Subcutaneous abdominal adipose tissue (tissue), 5 donors: Measurements from ENCODE around the gene XRCC6.

ENCODE experiments used
- H3K27ac ChIP-seq: one replicate; pipeline ENCODE4 v1.7.0; 2013; ENCODE audit warnings: low read depth, mild to moderate bottlenecking, inconsistent platforms, low read length, moderate library complexity
- H3K27me3 ChIP-seq, 5 donors: one replicate each; pipeline ENCODE4 v1.7.0; 2013; ENCODE audit warnings: low read length in 5 of 5, inconsistent platforms in 1 of 5; ENCODE audit not compliant: control insufficient read depth in 5 of 5, insufficient read depth in 4 of 5
- H3K36me3 ChIP-seq, 5 donors: one replicate each; pipeline ENCODE4 v1.7.0; 2013; ENCODE audit warnings: low read length in 5 of 5; ENCODE audit not compliant: control insufficient read depth in 5 of 5, insufficient read depth in 5 of 5
- H3K4me1 ChIP-seq, 5 donors: one replicate each; pipeline ENCODE4 v1.7.0; 2013; ENCODE audit warnings: low read length in 5 of 5, mild to moderate bottlenecking in 3 of 5, moderate library complexity in 1 of 5; ENCODE audit not compliant: control insufficient read depth in 5 of 5, insufficient read depth in 5 of 5
- H3K4me3 ChIP-seq, 5 donors: one replicate each; pipeline ENCODE4 v1.7.0; 2013; ENCODE audit warnings: low read length in 5 of 5, low read depth in 1 of 5
- H3K9ac ChIP-seq, 5 donors: one replicate each; pipeline ENCODE4 v1.7.0; 2013; ENCODE audit warnings: low read length in 5 of 5, mild to moderate bottlenecking in 4 of 5, moderate library complexity in 3 of 5
- H3K9me3 ChIP-seq, 5 donors: one replicate each; pipeline ENCODE4 v1.7.0; 2013; ENCODE audit warnings: low read length in 5 of 5; ENCODE audit not compliant: control insufficient read depth in 5 of 5
- donor health status: healthy.
- donor health status: healthy.
- donor health status: healthy.
- donor health status: healthy.
- donor health status: healthy.

XRCC6 gene

GRCh38 chr22:41709341-41709740 lies 88.2 kb downstream of the XRCC6 start:
- H3K4me1 ChIP-seq, result no peaks in the 10 kb centered on the region
- no peaks in the 10 kb centered on the region for H3K27me3 ChIP-seq
- no peaks in the 10 kb centered on the region for H3K36me3 ChIP-seq
- H3K9me3 ChIP-seq, result no peaks in the 10 kb centered on the region
- H3K9ac ChIP-seq, result no peak overlapping the region
- no peak overlapping the region for H3K27ac ChIP-seq
- H3K4me3 ChIP-seq, result no peak overlapping the region

GRCh38 chr22:41713004-41713403 lies 91.9 kb downstream of the XRCC6 start:
- no peaks in the 10 kb centered on the region for H3K9me3 ChIP-seq

More at GRCh38 chr22:41713004-41713403, 91.9 kb downstream of the XRCC6 start:
- Histone ChIP-seq H3K36me3 (no peaks in the 10 kb centered on the region), H3K27ac (no peak overlapping the region), H3K4me3 (no peak overlapping the region), H3K27me3 (no peaks in the 10 kb centered on the region), H3K9ac (no peak overlapping the region), H3K4me1 (no peaks in the 10 kb centered on the region)
